GM19099 (cell line): ENCODE data around the gene SSR1.

Experiments
- POLR2A ChIP-seq: IDR thresholded peaks from 3 replicates; pipeline ENCODE4 v1.6.1; 2011; ENCODE audit warnings: low read depth; ENCODE audit not compliant: insufficient read length; ENCODE audit errors: extremely low read depth

Gene SSR1

GRCh38 chr6:7234547-7234946 lies 78.5 kb downstream of the SSR1 start:
- TF ChIP-seq POLR2A, result no peak

GRCh38 chr6:7232351-7232750 lies 80.6 kb downstream of the SSR1 start:
- TF ChIP-seq POLR2A, result no peak

GRCh38 chr6:7230956-7231713 lies 81.9 kb downstream of the SSR1 start:
- no peak for TF ChIP-seq POLR2A

- TF ChIP-seq POLR2A, result no peak
Observed at GRCh38 chr6:7230327-7230691, 82.7 kb downstream of the SSR1 start.

- no peak for TF ChIP-seq POLR2A
Observed at GRCh38 chr6:7229376-7230326, 83.3 kb downstream of the SSR1 start.

GRCh38 chr6:7228662-7229375 lies 84.2 kb downstream of the SSR1 start:
- no peak for TF ChIP-seq POLR2A

GRCh38 chr6:7224731-7225130 lies 88.3 kb downstream of the SSR1 start:
- no peak for TF ChIP-seq POLR2A

- TF ChIP-seq POLR2A, result no peak
Observed at GRCh38 chr6:7222197-7222596, 90.8 kb downstream of the SSR1 start.

- TF ChIP-seq POLR2A, result no peak
Observed at GRCh38 chr6:7219310-7219709, 93.7 kb downstream of the SSR1 start.

GRCh38 chr6:7218406-7218988 lies 94.5 kb downstream of the SSR1 start:
- TF ChIP-seq POLR2A, result no peak
